NOMO-1 treated with dmso at 0.1 percent for 144 hours (cell line): ENCODE data around the gene KCNJ8.

Experiments
- DNase-seq: peaks from one replicate; lab custom pipeline; 2025; ENCODE audit not compliant: unreplicated experiment; lab: John Stamatoyannopoulos, UW

KCNJ8 gene

GRCh38 chr12:21718403-21718802 lies 56.1 kb downstream of the KCNJ8 start:
- no peak for DNase-seq

DNA sequence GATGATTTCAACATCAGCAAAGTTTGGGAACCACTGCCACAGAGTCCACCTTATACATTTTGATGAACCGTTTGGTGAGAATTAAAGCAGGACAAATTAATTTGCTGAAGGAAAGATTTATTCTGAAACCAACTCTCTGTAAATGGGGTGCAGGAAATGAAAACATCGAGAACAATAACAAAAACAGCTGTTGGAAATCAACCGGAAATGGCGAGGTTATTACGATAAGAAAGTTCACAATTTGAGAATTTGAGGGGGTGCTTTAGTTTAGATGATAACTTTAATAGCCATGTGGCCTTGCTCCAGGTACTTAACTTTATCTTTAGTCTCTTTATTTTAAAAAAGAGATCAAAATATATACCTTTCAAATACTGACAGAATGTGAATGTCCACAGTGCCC lies 56.7 kb downstream of the KCNJ8 start:
- DNase-seq, result no peak

DNA sequence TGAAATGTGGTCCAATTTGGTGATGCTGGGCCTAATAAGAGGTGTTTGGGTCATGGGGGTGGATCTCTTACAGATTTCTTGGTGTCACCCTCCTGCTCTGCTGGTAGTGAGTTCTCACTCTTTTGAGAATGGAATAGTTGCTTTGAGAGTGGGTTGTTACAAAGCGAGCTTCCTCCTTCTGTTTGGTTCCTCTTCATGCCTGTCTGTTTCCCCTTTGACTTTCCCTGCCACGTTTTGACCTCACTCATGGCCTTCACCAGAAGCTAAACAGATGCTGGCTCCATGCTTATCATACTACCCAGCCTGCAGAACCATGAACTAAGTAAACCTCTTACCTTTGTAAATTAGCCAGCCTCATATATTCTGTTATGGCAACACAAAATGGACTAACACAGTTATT lies 59.1 kb downstream of the KCNJ8 start:
- no peak for DNase-seq
